SK-N-SH (cell line): Measurements from ENCODE around the gene C1D. TPM values are rescaled to one million over a fixed set of nuclear protein-coding genes. Genes with fewer than 3 reads are reported as not detected.

ENCODE experiments used
- CTCF ChIA-PET: fragments of 300-600, 350-600 bp; formaldehyde crosslinking; extraction: SDS; loops from one replicate; lab custom pipeline; 2021; lab: Yijun Ruan, JAX
- POLR2A ChIA-PET: fragments of 350-600 bp; sonication (Branson Sonifier 250); formaldehyde crosslinking; extraction: SDS; loops from one replicate; lab custom pipeline; 2020; ENCODE audit warnings: antibody characterized with exemption, inconsistent platforms; lab: Yijun Ruan, JAX
- DNase-seq: peaks from one replicate; pipeline ENCODE4 v3.0.0; 2012
- H2AFZ ChIP-seq: fragments of 200-600 bp; sonication (generic); 2 replicates; pipeline ENCODE4 v1.8.1; 2016; ENCODE audit warnings: antibody characterized with exemption, mild to moderate bottlenecking, low read depth
- H3F3A ChIP-seq: fragments of 200-600 bp; sonication (generic); replicated peaks from 2 replicates; pipeline ENCODE3; 2016; ENCODE audit warnings: antibody characterized with exemption, mild to moderate bottlenecking; ENCODE audit not compliant: insufficient read depth
- H3K27ac ChIP-seq, 2 experiments: fragments of 200-500 bp in 1 of 2; fragments of 200-600 bp in 1 of 2; sonication (Bioruptor generic) in 1 of 2; sonication (generic), shearing (Covaris generic) in 1 of 2; 2 replicates each; pipeline versions ENCODE4 v1.5.1 to v1.6.1; 2014 to 2016; ENCODE audit warnings: low read depth in 2 of 2, inconsistent platforms in 1 of 2, low read length in 1 of 2, mild to moderate bottlenecking in 1 of 2, mixed read lengths in 1 of 2
- H3K27me3 ChIP-seq: fragments of 200-600 bp; sonication (generic), shearing (Covaris generic); 2 replicates; pipeline ENCODE4 v1.6.1; 2016; ENCODE audit warnings: mixed run types; ENCODE audit not compliant: insufficient read depth
- H3K36me3 ChIP-seq, 2 experiments: fragments of 200-500 bp in 1 of 2; fragments of 200-600 bp in 1 of 2; sonication (Bioruptor generic) in 1 of 2; sonication (generic) in 1 of 2; replicated peaks in 1 of 2; 2 replicates each; pipeline versions ENCODE3 to v1.5.1; 2014 to 2016; ENCODE audit warnings: low read length in 1 of 2, mild to moderate bottlenecking in 1 of 2; ENCODE audit not compliant: insufficient read depth in 2 of 2, control insufficient read depth in 1 of 2
- H3K4me1 ChIP-seq, 2 experiments: fragments of 200-500 bp in 1 of 2; fragments of 200-600 bp in 1 of 2; sonication (Bioruptor generic) in 1 of 2; sonication (generic), shearing (Covaris generic) in 1 of 2; 2 replicates each; pipeline versions ENCODE4 v1.5.1 to v1.6.1; 2014 to 2016; ENCODE audit warnings: low read depth in 1 of 2, low read length in 1 of 2, mixed run types in 1 of 2; ENCODE audit not compliant: insufficient read depth in 2 of 2, control insufficient read depth in 1 of 2
- H3K4me2 ChIP-seq: fragments of 200-600 bp; sonication (generic), shearing (Covaris generic); 2 replicates; pipeline ENCODE4 v1.6.1; 2017; ENCODE audit warnings: mixed run types
- H3K4me3 ChIP-seq, 2 experiments: fragments of 200-500 bp in 1 of 2; fragments of 200-600 bp in 1 of 2; sonication (Bioruptor generic) in 1 of 2; sonication (generic), shearing (Covaris generic) in 1 of 2; 2 replicates each; pipeline versions ENCODE4 v1.5.1 to v1.8.1; 2014 to 2016; ENCODE audit warnings: low read depth in 2 of 2, inconsistent platforms in 1 of 2, low read length in 1 of 2, mild to moderate bottlenecking in 1 of 2, mixed read lengths in 1 of 2, moderate library complexity in 1 of 2
- H3K79me2 ChIP-seq: fragments of 200-600 bp; sonication (generic); 2 replicates; pipeline ENCODE4 v1.8.1; 2017; ENCODE audit warnings: mild to moderate bottlenecking; ENCODE audit not compliant: insufficient read depth
- H3K9ac ChIP-seq: fragments of 200-600 bp; sonication (generic); 2 replicates; pipeline ENCODE4 v1.6.1; 2017; ENCODE audit warnings: mixed run types
- H3K9me2 ChIP-seq: fragments of 200-600 bp; sonication (generic); 2 replicates; pipeline ENCODE4 v1.6.1; 2017; ENCODE audit warnings: mixed run types
- H3K9me3 ChIP-seq: fragments of 200-600 bp; sonication (generic); 2 replicates; pipeline ENCODE4 v1.6.1; 2017; ENCODE audit warnings: mixed run types, mild to moderate bottlenecking, moderate library complexity
- H4K20me1 ChIP-seq: fragments of 200-600 bp; sonication (generic); 2 replicates; pipeline ENCODE4 v1.6.1; 2017; ENCODE audit warnings: mild to moderate bottlenecking, mixed run types; ENCODE audit not compliant: insufficient read depth
- EP300 ChIP-seq, 2 experiments: IDR thresholded peaks; 2 replicates each; pipeline versions ENCODE4 v1.4.0 to v1.6.1; 2012; ENCODE audit warnings: borderline replicate concordance in 1 of 2, low read depth in 1 of 2, low read length in 1 of 2
- FOSL2 ChIP-seq: IDR thresholded peaks from 2 replicates; pipeline ENCODE4 v1.4.0; 2012; ENCODE audit warnings: low read depth, mild to moderate bottlenecking, moderate library complexity, borderline replicate concordance
- FOXM1 ChIP-seq: IDR thresholded peaks from 2 replicates; pipeline ENCODE4 v1.4.0; 2012; ENCODE audit warnings: low read depth, mild to moderate bottlenecking
- GABPA ChIP-seq: IDR thresholded peaks from 2 replicates; pipeline ENCODE4 v1.4.0; 2012; ENCODE audit warnings: low read depth, mild to moderate bottlenecking
- GATA2 ChIP-seq: sonication (generic); formaldehyde crosslinking; IDR thresholded peaks from 2 replicates; pipeline ENCODE4 v1.5.0; 2020; ENCODE audit warnings: mild to moderate bottlenecking, missing genetic modification reagents
- JUND ChIP-seq: IDR thresholded peaks from 2 replicates; pipeline ENCODE4 v1.4.0; 2012
- NRF1 ChIP-seq: IDR thresholded peaks from 2 replicates; pipeline ENCODE4 v1.6.1; 2012; ENCODE audit warnings: low read depth, mild to moderate bottlenecking, low read length
- RCOR1 ChIP-seq: fragments of 150-350 bp; IDR thresholded peaks from 2 replicates; pipeline ENCODE4 v1.6.1; 2017; ENCODE audit warnings: antibody characterized with exemption, low read length
- RXRA ChIP-seq: IDR thresholded peaks from 2 replicates; pipeline ENCODE4 v1.4.0; 2012; ENCODE audit warnings: low read depth, mild to moderate bottlenecking, borderline replicate concordance
- SMC3 ChIP-seq: IDR thresholded peaks from 2 replicates; pipeline ENCODE4 v1.6.1; 2012; ENCODE audit warnings: low read depth, low read length, improper control_type of control experiment
- TAF1 ChIP-seq: IDR thresholded peaks from 2 replicates; pipeline ENCODE4 v1.6.1; 2012; ENCODE audit warnings: low read depth, mild to moderate bottlenecking, low read length, moderate library complexity, borderline replicate concordance
- TCF12 ChIP-seq: IDR thresholded peaks from 2 replicates; pipeline ENCODE4 v1.4.0; 2012
- YY1 ChIP-seq: IDR thresholded peaks from 2 replicates; pipeline ENCODE4 v1.4.0; 2012; ENCODE audit warnings: low read depth, mild to moderate bottlenecking
- whole genome bisulfite sequencing: methylation state at CpG from one replicate; pipeline ENCODE4 v1.1.6; 2017; ENCODE audit warnings: low lambda C conversion rate; 5-methylcytosine and 5-hydroxymethylcytosine counted together
- polyA plus RNA-seq, 3 experiments: library from polyadenylated mRNA; depleted of rRNA; stranded (reverse); fragments of >200 nt; gene quantifications; 2 replicates each; pipeline ENCODE4 v1.2.3, GENCODE V29; 2012
- TF ChIP-seq, protein P1 (sequence below): IDR thresholded peaks from 2 replicates; pipeline ENCODE4 v1.4.0; 2012; ENCODE audit warnings: low read depth, borderline replicate concordance
- TF ChIP-seq, protein P2 (sequence below): fragments of 200-600 bp; sonication (generic); IDR thresholded peaks from 2 replicates; pipeline ENCODE4 v1.6.1; 2017; ENCODE audit warnings: antibody characterized with exemption, mild to moderate bottlenecking, moderate library complexity
- TF ChIP-seq, protein P3 (sequence below): IDR thresholded peaks from 2 replicates; pipeline ENCODE4 v1.4.0; 2012; ENCODE audit warnings: low read depth
- TF ChIP-seq, protein P4 (sequence below): fragments of 150-350 bp; IDR thresholded peaks from 2 replicates; pipeline ENCODE4 v1.6.1; 2016; ENCODE audit warnings: mild to moderate bottlenecking, low read depth, low read length
- TF ChIP-seq, protein P5 (sequence below): IDR thresholded peaks from 2 replicates; pipeline ENCODE4; 2012
- TF ChIP-seq, protein P6 (sequence below): fragments of 150-350 bp; IDR thresholded peaks from 2 replicates; pipeline ENCODE4 v1.6.1; 2017; ENCODE audit warnings: antibody characterized with exemption, low read length, low read depth, borderline replicate concordance

Gene C1D
- polyA plus RNA-seq, 1 of the 3 experiments (the other 2 are of a cell fraction) = 45.9 TPM

DNA sequence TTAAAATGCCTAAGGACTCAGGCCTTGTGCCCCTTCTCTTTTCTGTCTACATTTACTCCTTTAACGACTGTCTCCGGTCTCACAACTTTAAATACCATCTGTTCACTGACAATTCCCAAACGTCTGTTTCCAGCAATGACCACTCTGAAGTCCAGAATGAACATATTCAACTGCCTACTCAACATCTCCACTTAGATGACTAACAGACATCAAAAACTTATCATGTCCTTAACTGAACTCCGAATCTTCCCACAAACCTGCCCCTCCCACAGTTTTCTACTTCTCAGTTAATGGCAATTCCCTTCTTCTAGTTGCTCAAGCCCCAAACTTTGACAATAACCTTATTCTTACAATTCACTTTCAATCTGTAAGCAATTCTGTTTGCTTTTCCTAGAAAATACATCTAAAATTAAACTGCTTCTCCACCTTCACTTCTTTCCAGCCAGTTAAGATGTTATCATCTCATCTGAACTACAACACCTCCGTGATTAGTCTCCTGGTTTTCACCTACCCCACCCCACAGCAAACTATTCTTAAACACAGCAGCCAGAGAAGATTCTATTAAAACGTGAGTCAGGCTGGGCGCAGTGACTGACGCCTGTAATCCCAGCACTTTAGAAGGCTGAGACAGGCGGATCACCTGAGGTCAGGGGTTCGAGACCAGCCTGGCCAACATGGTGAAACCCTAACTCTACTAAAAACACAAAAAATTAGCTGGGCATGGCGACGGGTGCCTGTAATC lies 2.8 kb downstream of the C1D start:
- Histone ChIP-seq H3K4me3 (peak overlapping the region in 1 of 2 experiments; percentile 18; a peak in 1 of 4 replicates), H3K4me1 (peaks cover 7 to 11% of the 10 kb centered on the region in 2 experiments; a peak in 3 of 4 replicates), H3K27me3 (no peaks in the 10 kb centered on the region), H3K36me3 (peaks cover 4 to 6% of the 10 kb centered on the region in 2 experiments), H3K9ac (peak overlapping the region; percentile 55), H3K9me3 (no peaks in the 10 kb centered on the region), H3K4me2 (peak overlapping the region; percentile 88), H4K20me1 (no peaks in the 10 kb centered on the region), H3K27ac (peak overlapping the region; percentile 76 to 98), H3F3A (peaks cover 11% of the 10 kb centered on the region), H3K79me2 (peaks cover 78% of the 10 kb centered on the region), H2AFZ (no peak overlapping the region), H3K9me2 (no peaks in the 10 kb centered on the region)
- CTCF ChIA-PET = interaction anchor here (1.0 to 1.8 kb wide), 2 partner anchors 29 to 63 kb away, joined by 3 to 4 read pairs; no protein-coding TSS in a partner anchor
- WGBS = 65% methylated on average over 12 of the region's 12 CpGs
- TF ChIP-seq FOSL2 (peak; percentile 44; the same call in 1 of the 2 replicates), NRF1 (no peak), EP300 (IDR thresholded peaks at IDR 0.05; ENCODE audit: borderline replicate concordance in 1 of 2, low read depth in 1 of 2, low read length in 1 of 2) (peak in 1 of 2 experiments; percentile 48; a peak in 1 of 4 replicates), YY1 (no peak), RXRA (peak; percentile 49; the same call in 1 of the 2 replicates), TAF1 (no peak), GABPA (no peak), TCF12 (peak; percentile 69; the same call in 1 of the 2 replicates), RCOR1 (no peak), GATA2 (CRISPR knock-in tag) (no peak), SMC3 (no peak), FOXM1 (no peak), JUND (peak; percentile 43)
- TF ChIP-seq, protein P1, sequence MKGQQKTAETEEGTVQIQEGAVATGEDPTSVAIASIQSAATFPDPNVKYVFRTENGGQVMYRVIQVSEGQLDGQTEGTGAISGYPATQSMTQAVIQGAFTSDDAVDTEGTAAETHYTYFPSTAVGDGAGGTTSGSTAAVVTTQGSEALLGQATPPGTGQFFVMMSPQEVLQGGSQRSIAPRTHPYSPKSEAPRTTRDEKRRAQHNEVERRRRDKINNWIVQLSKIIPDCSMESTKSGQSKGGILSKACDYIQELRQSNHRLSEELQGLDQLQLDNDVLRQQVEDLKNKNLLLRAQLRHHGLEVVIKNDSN = no peak
- TF ChIP-seq, protein P2, sequence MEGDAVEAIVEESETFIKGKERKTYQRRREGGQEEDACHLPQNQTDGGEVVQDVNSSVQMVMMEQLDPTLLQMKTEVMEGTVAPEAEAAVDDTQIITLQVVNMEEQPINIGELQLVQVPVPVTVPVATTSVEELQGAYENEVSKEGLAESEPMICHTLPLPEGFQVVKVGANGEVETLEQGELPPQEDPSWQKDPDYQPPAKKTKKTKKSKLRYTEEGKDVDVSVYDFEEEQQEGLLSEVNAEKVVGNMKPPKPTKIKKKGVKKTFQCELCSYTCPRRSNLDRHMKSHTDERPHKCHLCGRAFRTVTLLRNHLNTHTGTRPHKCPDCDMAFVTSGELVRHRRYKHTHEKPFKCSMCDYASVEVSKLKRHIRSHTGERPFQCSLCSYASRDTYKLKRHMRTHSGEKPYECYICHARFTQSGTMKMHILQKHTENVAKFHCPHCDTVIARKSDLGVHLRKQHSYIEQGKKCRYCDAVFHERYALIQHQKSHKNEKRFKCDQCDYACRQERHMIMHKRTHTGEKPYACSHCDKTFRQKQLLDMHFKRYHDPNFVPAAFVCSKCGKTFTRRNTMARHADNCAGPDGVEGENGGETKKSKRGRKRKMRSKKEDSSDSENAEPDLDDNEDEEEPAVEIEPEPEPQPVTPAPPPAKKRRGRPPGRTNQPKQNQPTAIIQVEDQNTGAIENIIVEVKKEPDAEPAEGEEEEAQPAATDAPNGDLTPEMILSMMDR = no peak
- TF ChIP-seq, protein P3, sequence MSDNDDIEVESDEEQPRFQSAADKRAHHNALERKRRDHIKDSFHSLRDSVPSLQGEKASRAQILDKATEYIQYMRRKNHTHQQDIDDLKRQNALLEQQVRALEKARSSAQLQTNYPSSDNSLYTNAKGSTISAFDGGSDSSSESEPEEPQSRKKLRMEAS = peak; percentile 40; the same call in 1 of the 2 replicates
- TF ChIP-seq, protein P4, sequence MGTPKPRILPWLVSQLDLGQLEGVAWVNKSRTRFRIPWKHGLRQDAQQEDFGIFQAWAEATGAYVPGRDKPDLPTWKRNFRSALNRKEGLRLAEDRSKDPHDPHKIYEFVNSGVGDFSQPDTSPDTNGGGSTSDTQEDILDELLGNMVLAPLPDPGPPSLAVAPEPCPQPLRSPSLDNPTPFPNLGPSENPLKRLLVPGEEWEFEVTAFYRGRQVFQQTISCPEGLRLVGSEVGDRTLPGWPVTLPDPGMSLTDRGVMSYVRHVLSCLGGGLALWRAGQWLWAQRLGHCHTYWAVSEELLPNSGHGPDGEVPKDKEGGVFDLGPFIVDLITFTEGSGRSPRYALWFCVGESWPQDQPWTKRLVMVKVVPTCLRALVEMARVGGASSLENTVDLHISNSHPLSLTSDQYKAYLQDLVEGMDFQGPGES = no peak
- TF ChIP-seq, protein P5, sequence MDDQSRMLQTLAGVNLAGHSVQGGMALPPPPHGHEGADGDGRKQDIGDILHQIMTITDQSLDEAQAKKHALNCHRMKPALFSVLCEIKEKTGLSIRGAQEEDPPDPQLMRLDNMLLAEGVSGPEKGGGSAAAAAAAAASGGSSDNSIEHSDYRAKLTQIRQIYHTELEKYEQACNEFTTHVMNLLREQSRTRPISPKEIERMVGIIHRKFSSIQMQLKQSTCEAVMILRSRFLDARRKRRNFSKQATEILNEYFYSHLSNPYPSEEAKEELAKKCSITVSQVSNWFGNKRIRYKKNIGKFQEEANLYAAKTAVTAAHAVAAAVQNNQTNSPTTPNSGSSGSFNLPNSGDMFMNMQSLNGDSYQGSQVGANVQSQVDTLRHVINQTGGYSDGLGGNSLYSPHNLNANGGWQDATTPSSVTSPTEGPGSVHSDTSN = peak; percentile 64
- TF ChIP-seq, protein P6, sequence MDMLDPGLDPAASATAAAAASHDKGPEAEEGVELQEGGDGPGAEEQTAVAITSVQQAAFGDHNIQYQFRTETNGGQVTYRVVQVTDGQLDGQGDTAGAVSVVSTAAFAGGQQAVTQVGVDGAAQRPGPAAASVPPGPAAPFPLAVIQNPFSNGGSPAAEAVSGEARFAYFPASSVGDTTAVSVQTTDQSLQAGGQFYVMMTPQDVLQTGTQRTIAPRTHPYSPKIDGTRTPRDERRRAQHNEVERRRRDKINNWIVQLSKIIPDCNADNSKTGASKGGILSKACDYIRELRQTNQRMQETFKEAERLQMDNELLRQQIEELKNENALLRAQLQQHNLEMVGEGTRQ = no peak
- POLR2A ChIA-PET = no interaction called here
- DNase-seq = no peak
